NCI-H2081 treated with DMSO at 0.1 percent for 48 hours (cell line): Measurements from ENCODE around the gene NFX1.
"Not testable (repeated sequence)": the region's sequence is repeated elsewhere in the genome, so short reads cannot be mapped to it uniquely, and the experiment has no call there.

Experiments used
- DNase-seq: peaks from one replicate; lab custom pipeline; 2025; lab: John Stamatoyannopoulos, UW

Gene NFX1

DNA sequence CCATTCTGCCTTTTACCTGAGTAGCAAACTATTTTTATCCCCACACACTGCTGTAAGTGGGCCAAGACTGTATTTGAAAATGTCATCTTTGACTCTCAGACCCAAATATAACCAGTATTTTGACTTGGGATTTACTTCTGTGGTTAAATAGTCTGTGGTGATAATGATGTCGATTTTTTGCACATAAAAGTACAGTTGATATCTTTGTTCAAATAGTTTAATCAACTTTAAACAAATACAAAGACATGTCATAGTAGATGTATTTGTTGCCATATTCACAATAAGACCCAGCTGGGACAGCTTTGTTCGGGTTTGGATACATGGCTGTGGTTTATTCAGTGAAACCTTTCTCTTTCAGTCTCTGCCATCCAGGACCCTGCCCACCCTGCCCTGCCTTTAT, 20.4 kb downstream of the NFX1 start:
- DNase-seq: no peak

DNA sequence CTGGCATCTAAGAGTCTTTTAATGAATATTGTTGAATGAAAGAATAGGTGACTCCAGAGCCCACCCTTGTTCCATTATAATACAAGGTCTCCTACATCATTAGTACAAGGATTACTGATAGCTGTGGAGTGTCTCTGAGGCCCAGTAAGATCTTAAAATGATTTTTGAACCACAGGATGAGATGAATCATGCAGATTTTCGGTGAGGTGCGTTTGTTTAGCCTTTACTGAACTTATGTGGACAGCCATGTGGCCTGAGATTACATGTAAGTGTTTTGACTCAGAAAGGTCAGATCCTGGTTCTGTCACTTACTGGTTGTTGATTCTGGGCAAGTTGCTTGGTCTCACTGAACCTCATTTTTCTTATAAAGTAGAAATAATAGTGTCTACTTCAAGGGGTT, 21.6 kb downstream of the NFX1 start:
- no peak for DNase-seq

DNA sequence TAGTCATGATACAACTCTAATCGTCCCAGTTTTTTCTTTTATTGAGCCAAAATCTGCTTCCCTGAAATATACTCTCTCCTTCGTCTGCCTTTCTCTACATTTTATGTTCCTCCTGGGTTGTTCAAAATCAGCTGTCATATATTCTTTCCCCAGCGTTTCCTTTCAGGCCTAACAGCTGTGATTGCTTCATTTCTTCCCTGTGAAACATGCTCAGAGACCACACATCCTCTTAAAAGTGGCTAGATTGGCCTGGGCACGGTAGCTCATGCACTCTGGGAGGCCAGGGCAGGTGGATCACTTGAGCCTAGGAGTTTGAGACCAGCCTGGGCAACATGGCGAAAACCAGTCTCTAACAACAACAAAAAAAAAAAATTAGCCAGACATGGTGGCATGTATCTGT, 25.1 kb downstream of the NFX1 start:
- DNase-seq: no peak

DNA sequence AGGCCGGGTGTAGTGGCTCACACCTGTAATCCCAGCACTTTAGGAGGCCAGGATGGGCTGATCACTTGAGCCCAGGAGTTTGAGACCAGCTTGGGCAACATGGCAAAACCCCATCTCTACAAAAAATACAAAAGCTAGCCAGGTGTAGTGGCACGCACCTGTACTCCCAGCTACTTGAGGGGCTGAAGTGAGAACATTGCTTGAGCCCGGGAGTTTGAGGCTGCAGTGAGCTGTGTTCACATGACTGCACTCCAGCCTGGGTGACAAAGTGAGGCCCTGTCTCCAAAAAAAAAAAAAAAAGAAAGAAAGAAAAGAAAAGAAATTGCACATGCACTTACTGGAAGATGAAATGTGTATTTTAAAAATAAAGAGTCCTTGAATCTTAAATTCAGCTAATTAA, 26.8 kb downstream of the NFX1 start:
- not testable (repeated sequence) for DNase-seq

DNA sequence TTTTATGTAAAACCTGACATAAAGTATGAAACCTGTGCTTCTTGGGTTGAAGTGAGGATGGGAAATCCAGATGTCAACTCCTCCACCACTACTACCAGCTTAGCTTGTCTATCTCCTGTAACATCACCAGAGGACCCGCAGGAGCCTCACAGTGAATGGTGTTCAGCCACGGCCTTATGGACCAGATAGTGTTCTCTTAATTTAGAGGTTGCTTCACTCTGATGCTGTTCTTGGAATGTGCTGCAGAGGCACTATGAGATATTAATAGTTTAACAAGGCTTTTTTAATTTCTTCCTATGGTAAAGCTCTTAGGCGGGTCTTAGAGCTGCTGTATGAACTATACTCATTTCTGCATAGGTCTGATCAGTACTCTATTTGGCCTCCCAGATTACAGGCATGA, 27.9 kb downstream of the NFX1 start:
- no peak for DNase-seq

DNA sequence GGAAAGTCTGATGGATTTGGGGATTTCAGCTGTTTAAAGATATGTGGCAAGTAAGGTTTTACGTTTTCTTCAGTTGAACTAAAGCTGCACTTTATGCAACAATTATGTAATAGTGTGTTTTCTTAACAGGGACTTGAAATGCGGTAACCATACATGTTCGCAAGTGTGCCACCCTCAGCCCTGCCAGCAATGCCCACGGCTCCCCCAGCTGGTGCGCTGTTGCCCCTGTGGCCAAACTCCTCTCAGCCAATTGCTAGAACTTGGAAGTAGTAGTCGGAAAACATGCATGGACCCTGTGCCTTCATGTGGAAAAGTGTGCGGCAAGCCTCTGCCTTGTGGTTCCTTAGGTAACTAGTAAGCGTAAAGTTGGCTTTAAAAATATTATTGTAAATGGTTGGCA, 28.5 kb downstream of the NFX1 start:
- DNase-seq: no peak

DNA sequence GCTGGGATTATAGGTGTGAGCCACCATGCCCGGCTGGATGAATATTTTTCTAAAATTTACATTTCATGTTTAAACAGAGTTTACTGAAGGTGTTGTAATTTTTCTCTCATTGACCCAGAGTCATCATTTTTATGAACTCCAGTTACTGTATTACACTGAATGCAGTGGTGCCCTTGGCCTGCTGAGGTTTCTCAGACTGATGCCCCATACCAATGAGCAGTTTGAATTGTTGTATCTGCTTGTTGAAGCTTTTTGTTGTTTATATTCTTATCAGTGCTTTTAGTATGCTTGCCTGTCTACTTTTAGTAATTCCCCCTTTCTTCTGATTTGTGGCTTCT, 29.9 kb downstream of the NFX1 start:
- no peak for DNase-seq

DNA sequence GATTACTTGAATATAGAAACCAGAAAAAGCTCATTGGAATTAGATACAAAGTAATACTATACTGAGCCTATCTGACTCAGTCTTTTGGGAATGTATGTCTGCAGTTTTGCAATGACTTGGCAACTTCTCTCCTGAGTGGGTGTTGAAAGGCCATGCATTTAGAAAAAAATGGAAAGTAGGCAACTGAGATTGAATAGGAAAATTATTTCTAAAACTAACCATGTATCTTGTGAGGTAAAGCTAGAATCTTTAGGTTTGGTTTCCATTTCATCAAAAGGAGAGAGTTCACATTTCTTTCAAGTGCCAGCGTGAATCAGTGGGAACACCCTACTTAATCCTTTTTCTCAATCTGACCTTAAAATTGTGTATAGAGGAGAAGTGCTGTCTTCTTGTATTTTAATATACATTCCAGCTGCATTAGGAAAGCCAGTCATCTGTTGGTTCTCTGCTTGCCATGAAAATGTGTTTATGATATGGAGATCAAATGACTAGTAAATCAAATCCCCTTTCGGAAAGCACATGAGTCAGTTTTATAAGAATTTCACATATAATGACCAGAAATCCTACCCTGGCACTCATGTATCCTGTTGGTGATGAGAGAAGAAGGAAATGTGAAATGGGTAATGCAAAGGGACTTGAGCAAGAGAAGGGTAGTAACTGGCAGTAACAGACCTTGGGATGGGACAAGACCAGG, 30.4 kb downstream of the NFX1 start:
- DNase-seq: no peak

DNA sequence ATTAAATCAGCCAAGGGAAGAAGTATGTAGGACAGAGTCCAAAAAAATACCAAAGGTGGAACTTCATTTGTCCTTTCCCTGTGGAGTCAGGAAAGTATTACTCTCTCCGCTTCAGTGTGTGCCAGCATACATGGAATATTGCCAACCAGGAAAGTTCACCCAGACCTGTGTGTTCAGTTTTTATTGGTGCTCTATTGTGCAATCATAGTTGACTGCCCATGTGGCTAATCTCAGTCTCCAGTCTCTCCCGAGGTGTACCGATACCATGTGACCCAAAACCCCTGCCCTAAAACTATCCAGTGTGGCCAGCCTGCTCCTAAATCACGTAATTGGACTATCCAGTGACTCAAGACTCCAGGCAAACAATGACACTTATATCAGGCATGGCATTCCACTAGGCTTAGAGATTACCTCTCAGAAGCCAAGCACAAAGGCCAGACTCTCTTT, 38.8 kb downstream of the NFX1 start:
- DNase-seq: no peak

DNA sequence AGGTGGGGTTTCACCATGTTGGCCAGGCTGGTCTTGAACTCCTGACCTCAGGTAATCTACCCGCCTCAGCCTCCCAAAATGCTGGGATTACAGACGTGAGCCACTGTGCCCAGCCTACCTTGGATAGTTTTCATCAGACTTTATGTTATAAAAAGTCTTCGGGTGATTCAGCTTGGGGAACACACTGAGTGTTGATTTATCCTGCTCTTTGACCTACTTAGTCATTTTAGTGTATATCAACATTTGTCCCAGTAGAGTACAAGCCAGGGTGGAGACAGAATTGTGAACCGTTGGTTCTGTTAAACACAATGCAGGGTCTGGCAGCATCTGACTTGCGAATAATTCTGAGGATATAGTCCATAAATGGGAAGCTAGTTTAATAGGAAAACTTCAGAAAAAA, 39.7 kb downstream of the NFX1 start:
- DNase-seq: no peak

DNA sequence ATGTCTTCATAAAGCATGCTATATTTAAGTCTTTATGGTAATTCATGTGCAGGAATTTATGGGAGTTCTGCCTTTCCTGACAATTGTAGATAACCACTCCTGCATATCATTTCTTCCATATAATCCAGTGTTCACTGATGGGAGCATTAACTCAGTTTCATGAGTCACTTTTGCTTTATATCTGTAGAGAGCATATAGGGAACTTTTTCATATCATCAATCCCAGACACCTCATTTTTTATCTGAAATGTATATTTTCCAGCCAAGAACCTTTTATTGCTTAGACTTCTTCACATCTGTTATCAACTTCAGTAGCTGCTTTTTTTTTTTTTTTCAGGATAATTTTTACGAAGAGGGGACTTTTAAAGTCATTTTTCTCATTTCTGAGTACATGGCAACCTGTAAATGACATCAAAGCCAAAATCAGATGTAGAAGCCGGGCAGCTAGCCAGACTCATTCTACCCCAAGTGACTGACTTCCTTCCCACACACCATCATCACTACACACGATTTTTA, 41.1 kb downstream of the NFX1 start:
- no peak for DNase-seq

DNA sequence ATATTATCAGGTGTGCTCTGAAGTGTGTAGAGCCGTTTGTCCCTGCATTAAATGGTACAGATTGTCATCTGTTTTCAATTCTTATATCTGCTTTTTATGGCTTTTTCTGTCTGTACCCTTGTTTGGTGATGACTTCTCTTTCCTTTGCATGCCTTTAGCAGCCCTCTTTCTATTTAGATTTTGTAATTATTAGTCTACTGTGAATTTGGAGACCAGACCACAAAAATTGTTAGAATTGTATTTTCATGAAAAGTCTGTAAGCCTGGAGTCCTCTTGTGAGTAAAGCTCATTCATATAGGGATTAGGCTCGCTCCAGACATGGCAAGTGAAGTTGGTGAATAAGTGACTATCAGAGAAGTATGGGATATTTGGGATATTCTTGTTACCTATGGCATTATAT, 41.7 kb downstream of the NFX1 start:
- no peak for DNase-seq

DNA sequence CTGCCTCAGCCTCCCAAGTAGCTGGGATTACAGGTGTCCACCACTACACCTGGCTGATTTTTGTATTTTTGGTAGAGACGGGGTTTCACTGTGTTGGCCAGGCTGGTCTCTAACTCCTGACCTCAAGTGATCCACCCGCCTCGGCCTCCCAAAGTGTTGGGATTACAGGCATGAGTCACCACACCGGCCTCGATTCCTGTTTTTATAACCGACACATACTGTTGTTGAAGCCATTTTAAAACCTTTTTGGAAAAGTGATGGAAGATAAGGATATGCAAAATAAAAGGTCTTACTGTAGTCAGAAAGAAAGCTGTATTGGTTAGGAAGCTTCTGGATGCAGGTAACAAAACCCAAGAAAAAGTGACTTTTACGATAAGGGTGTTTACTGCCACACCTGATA, 42.6 kb downstream of the NFX1 start:
- DNase-seq: not testable (repeated sequence)

DNA sequence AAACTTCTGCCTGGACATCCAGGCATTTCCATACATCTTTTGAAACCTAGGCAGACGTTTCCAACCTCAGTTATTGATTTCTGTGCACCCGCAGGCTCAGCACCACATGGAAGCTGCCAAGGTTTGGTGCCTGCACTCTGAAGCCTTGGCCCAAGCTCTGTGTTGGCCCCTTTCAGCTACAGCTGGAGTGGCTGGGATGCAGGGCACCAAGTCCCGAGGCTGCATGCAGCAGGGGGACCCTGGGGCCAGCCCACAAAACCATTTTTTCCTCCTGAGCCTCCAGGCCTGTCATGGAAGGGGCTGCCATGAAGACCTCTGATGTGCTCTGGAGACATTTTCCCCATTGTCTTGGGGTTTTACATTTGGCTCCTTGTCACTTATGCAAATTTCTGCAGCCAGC, 49.9 kb downstream of the NFX1 start:
- no peak for DNase-seq

DNA sequence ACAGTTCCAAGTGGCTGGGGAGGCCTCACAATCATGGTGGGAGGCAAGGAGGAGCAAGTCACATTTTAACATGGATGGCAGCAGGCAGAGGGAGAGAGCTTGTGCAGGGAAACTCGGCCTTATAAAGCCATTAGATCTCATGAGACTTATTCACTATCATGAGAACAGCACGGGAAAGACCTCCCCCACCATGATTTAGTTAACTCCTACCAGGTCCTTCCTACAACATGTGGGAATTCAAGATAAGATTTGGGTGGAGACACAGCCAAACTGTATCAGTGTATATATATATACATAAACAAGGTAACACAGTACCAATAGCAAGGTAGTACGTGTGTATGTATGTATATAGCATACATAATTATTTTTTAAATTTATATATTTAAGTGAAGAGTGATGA, 50.9 kb downstream of the NFX1 start:
- no peak for DNase-seq

DNA sequence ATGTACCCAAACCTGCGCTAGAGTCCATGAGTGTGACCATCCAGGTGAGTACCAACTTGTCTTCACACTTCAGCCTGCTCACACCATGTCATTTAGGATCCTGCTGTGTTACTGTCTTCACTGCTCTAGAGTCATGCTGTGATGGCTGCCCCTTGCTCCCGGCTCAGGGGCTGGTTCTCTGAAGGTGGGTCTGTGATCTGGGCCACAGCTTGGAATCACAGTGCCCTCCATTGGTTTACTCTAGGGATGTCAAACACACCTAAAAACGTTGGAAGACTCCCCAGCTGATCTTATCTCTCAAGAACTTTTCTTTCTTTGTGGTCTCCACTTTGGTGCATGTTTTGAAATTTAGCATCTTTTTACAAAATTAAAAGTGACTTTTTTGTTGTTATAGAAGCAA, 53.8 kb downstream of the NFX1 start:
- no peak for DNase-seq

DNA sequence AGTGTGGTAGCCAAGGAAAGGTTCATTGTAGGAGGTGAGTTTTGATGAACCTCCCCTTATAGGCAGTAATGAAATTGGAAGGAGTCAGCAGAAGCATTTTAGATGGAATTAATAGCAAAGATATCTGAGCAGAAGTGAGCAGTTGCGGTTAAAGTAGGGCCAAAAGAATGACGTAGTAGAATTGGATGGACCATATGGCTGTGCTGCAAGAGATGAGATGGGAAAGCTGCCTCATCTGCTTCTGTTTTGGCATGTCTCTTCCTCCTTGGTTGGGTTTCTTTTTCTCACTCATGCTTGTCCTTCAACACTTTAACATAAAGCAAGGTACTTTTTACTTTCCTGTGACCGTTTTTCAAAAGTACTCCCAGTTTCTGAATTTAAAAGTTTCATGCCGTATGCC, 56.2 kb downstream of the NFX1 start:
- DNase-seq: no peak

DNA sequence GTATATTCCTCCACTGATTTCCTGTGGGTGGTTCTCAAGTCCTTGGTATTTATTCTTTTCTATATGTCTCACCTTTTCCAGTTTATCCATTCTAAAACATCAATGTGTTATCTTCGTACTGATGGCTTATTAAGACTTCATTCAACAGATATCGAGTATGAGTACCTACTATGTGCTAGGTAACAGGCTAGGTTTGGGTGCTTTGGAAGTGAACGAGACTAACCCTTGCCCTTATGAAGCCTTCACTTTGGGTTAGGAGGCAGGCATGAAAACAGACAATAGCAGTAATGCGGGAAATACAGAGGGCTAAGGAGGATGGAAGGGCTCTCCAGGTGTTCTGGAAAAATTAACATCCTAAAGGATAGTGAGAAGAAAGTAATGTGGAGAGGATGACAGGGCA, 58.7 kb downstream of the NFX1 start:
- no peak for DNase-seq

DNA sequence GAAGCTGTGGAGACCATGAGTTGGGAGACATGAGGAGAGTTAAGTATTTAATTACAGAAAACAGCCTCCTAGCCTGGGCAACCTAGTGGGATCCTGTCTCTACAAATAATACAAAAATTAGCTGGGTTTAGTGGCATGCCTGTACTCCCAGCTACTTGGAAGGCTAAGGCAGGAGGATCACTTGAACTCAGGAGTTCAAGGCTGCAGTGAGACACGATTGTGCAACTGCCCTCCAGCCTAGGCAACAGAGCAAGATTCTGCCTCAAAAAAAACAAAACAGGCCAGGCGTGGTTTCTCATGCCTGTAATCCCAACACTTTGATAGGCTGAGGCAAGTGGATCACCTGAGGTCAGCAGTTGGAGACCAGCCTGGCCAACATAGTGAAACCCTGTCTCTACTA, 59.4 kb downstream of the NFX1 start:
- DNase-seq: no peak

DNA sequence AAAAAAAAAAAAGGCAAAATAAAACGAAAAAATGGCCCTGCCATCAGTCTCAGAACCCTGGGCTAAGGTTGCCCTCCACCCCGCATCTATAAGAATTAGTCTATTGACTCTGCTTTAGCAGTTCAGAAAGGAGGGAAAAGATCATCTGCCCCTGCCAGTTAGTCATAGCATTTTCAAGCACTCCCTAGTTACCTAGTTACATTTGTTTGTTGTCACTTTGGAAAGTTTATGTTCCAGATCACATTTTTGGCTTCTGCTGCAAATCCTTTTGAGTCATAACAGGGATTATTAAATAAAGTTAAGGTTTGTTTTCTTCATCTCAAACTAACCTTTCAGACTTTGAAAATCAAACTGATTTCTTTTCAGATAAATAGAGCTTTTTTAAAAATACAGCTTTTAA, 60.0 kb downstream of the NFX1 start:
- no peak for DNase-seq

DNA sequence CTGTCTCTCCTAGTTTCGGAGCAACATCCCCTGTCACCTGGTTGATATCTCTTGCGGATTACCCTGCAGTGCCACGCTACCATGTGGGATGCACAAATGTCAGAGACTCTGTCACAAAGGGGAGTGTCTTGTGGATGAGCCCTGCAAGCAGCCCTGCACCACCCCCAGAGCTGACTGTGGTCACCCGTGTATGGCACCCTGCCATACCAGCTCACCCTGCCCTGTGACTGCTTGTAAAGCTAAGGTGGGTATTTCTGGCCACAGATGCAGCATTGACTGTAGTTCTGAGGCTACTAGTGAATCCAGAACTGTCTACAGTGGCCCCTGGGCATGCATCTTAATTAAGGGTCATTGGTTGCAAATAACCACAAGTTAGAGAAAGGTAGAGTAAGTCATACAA, 61.2 kb downstream of the NFX1 start:
- DNase-seq: no peak

DNA sequence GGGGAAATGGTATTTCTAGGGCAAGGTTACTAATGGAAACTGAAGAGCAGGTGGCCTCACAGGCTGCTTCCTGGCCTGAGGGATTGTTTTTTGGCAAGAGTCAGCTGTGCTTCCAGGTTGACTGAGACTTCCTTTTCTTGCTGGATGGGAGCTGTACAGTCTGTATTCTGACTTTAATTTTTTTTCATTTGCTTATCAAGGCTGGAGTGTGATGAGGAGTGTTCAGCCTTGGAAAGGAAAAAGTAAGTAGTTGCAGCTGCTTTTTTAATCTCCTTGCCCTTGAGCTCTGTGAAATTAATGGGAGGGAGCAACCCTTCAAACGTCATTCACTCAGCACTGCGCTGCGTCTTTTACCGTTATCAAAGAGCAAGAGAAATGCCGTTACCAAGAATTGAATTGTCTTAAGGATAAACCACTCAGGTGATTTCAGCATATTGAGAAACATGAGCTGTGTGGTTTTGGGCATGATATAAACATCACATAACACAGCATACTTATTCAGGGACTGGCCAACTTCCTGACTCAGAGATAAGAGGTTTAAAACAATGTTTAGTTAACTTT, 64.4 kb downstream of the NFX1 start:
- DNase-seq: no peak

DNA sequence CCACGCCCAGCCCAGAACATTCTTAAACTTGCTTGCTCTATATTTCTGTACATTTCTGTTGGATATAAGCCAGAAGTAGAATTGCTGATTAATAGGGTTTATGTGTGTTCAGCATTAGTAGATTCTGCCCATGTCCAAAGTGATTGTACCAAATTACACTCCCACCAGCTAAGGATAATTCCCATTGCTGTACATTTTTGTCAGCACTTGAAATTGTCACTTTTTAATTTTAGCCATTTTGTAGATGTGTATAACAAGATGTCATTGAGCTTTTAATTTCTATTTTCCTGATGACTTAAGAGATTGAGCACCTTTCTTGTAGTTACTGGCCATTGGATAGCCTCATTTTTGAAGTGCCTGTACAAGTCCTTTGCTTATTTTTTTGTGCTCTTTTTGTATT, 65.6 kb downstream of the NFX1 start:
- DNase-seq: no peak

DNA sequence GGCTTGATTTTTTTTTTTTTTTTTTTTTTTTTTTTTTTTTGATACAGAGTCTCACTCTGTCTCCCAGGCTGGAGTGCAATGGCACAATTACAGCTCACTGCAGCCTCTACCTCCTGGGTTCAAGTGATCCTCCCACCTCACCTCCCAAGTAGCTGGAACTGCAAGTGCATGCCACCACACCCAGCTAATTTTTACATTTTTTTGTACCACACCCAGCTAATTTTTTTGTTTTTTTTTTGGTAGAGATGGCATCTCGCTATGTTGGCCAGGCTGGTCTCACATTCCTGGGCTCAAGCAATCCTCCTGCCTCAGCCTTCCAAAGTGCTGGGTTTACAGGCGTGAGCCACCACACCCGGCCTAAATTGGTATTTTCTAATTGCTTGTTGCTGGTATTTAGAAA, 68.3 kb downstream of the NFX1 start:
- DNase-seq: not testable (repeated sequence)
